Left lobe of liver (tissue), 2 donors: ENCODE results near the gene IRF6. TPM values are rescaled to one million over a fixed set of nuclear protein-coding genes. Genes with fewer than 3 reads are reported as not detected.

Experiments used
- ATAC-seq: fragments of 200-7000 bp; cut with Tn5 transposase; one replicate; pipeline ENCODE4 v1.9.1; 2020; ENCODE audit warnings: mild to moderate bottlenecking, moderate library complexity
- DNase-seq: peaks from one replicate; pipeline ENCODE4 v3.0.0-alpha.2; 2020; ENCODE audit warnings: low spot score
- total RNA-seq: library from RNA; stranded (reverse); gene quantifications from one replicate; pipeline ENCODE4 v1.2.1, GENCODE V29; 2021
- donor health status: DM: no; HTN: no; CAD: no; lungs with moderate emphysema.
- donor health status: DM: no; HTN: yes; CAD: no.

Gene IRF6
- total RNA-seq, 1 donor from 2014 or later: 30.0 TPM

- DNase-seq: no peak
- ATAC-seq: no peak
Measured at GRCh38 chr1:209736490-209737117, 69.3 kb downstream of the IRF6 start.

Other genes with a start within 250 kb of the IRF6 start
- gene CAMK1G, start 222.4 kb downstream of the IRF6 start, total RNA-seq: 0.13 TPM
- 7.8 TPM for gene LAMB3, start 153.7 kb downstream of the IRF6 start, total RNA-seq
- 75.0 TPM for gene G0S2, start 130.7 kb downstream of the IRF6 start, total RNA-seq
- gene HSD11B1, start 101.3 kb downstream of the IRF6 start, total RNA-seq: 479 TPM
- 1.4 TPM for gene TRAF3IP3, start 50.1 kb downstream of the IRF6 start, total RNA-seq
- gene C1orf74, start 21.6 kb downstream of the IRF6 start, total RNA-seq: 1.3 TPM
- gene UTP25, start 21.8 kb upstream of the IRF6 start, total RNA-seq: 3.7 TPM
- 0.03 TPM for gene SYT14, start 132.1 kb upstream of the IRF6 start, total RNA-seq